ENCODE measurements around the gene ZNF738.

DNA sequence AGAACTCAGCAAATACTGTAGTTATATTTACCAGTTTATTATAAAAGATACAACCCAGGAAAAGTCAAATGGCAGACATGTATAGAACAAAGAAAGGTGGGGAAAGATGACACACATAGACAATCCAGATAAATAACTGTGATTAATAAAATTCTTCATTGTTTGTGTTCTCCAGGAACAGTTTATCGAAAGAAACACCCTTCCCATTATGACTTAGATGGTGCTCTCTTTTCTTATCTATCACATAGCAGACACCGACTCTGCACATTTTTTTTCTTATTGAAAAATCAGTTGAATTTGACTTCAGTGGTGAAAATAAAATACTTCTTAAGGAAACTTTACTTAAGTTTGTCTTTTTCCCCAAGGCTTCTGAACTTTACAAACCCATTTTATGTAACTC, 35.8 kb upstream of the ZNF738 start:
- TF ChIP-seq EZH2 (IDR thresholded peaks at IDR 0.05; ENCODE audit: low read length, missing control alignments): no peak
- TF ChIP-seq, protein P1, sequence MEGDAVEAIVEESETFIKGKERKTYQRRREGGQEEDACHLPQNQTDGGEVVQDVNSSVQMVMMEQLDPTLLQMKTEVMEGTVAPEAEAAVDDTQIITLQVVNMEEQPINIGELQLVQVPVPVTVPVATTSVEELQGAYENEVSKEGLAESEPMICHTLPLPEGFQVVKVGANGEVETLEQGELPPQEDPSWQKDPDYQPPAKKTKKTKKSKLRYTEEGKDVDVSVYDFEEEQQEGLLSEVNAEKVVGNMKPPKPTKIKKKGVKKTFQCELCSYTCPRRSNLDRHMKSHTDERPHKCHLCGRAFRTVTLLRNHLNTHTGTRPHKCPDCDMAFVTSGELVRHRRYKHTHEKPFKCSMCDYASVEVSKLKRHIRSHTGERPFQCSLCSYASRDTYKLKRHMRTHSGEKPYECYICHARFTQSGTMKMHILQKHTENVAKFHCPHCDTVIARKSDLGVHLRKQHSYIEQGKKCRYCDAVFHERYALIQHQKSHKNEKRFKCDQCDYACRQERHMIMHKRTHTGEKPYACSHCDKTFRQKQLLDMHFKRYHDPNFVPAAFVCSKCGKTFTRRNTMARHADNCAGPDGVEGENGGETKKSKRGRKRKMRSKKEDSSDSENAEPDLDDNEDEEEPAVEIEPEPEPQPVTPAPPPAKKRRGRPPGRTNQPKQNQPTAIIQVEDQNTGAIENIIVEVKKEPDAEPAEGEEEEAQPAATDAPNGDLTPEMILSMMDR (conservative IDR thresholded peaks at IDR 0.05 in 1 of 2, IDR thresholded peaks at IDR 0.05 in 1 of 2; ENCODE audit: low read depth in 1 of 2, low read length in 2 of 2): no peak

Measured in fibroblast of lung (primary cell).